Caco-2 (cell line): ENCODE measurements around the gene STAP1. TPM values are rescaled to one million over a fixed set of nuclear protein-coding genes. Genes with fewer than 3 reads are reported as not detected.

Experiments
- BruUV-seq: library from RNA; stranded (reverse); fragments of 400-500 nt; replicated peaks from 2 replicates; lab custom pipeline; 2021; lab: Mats Ljungman, UMichigan
- CTCF ChIA-PET: fragments of 300-600 bp; sonication (Branson Sonifier 250); formaldehyde crosslinking; loops from one replicate; lab custom pipeline; 2022; ENCODE audit warnings: antibody characterized with exemption; lab: Charles Lee
- POLR2A ChIA-PET: fragments of 300-600 bp; sonication (Branson Sonifier 250); formaldehyde crosslinking; loops from one replicate; lab custom pipeline; 2022; ENCODE audit warnings: antibody characterized with exemption; lab: Charles Lee
- DNase-seq, 2 experiments: peaks; one replicate each; pipeline versions ENCODE4 v3.0.0 to v3.0.0-alpha.2; 2020 to 2022
- H3K27me3 ChIP-seq: replicated peaks from 2 replicates; pipeline ENCODE4 v1.6.0; 2011; ENCODE audit warnings: low read length; ENCODE audit not compliant: control insufficient read depth, insufficient read depth
- H3K36me3 ChIP-seq: 2 replicates; pipeline ENCODE4 v1.5.1; 2011; ENCODE audit warnings: low read length; ENCODE audit not compliant: control insufficient read depth, insufficient read depth
- H3K4me1 ChIP-seq: fragments of 250-450 bp; sonication (Bioruptor Pico); 2 replicates; pipeline ENCODE4 v1.5.1; 2020; ENCODE audit warnings: mild to moderate bottlenecking
- H3K4me3 ChIP-seq: 2 replicates; pipeline ENCODE4 v1.5.1; 2011; ENCODE audit warnings: low read depth, mild to moderate bottlenecking, control low read depth, low read length
- H3K9me3 ChIP-seq: fragments of 250-450 bp; sonication (Bioruptor Pico); 2 replicates; pipeline ENCODE4 v1.5.1; 2020; ENCODE audit warnings: mild to moderate bottlenecking, moderate library complexity
- H3K27ac Mint-ChIP-seq: one replicate; pipeline ENCODE4 v1.8.0; 2022; ENCODE audit warnings: mixed read lengths; ENCODE audit not compliant: unreplicated experiment
- H3K27me3 Mint-ChIP-seq: one replicate; pipeline ENCODE4 v1.8.0; 2022; ENCODE audit warnings: mixed read lengths; ENCODE audit not compliant: insufficient read depth, unreplicated experiment
- H3K36me3 Mint-ChIP-seq: one replicate; pipeline ENCODE4 v1.8.0; 2022; ENCODE audit warnings: mild to moderate bottlenecking, mixed read lengths; ENCODE audit not compliant: insufficient read depth, unreplicated experiment
- H3K4me1 Mint-ChIP-seq: one replicate; pipeline ENCODE4 v1.8.0; 2022; ENCODE audit warnings: low read depth, mixed read lengths; ENCODE audit not compliant: unreplicated experiment
- H3K4me3 Mint-ChIP-seq: one replicate; pipeline ENCODE4 v1.8.0; 2022; ENCODE audit warnings: mild to moderate bottlenecking, moderate library complexity, mixed read lengths; ENCODE audit not compliant: unreplicated experiment
- H3K9me3 Mint-ChIP-seq: one replicate; pipeline ENCODE4 v1.8.0; 2022; ENCODE audit warnings: mixed read lengths; ENCODE audit not compliant: unreplicated experiment
- intact Hi-C: fragments of 100-400 bp; cut with micrococcal nuclease; formaldehyde crosslinking; loops from one replicate; pipeline ENCODE4 v1.10.0; 2022; ENCODE audit not compliant: unreplicated experiment
- total RNA-seq: library from RNA; stranded (reverse); gene quantifications from 2 replicates; pipeline ENCODE4 v1.2.3, GENCODE V29; 2022
- TF ChIP-seq, protein P1 (sequence below), 2 experiments: fragments of 200-600 bp in 1 of 2; IDR thresholded peaks; 1 replicate in 1 of 2; 2 replicates in 1 of 2; pipeline versions ENCODE4 v1.5.1 to v1.8.0; 2011 to 2022; ENCODE audit warnings: antibody characterized with exemption in 1 of 2, control low read depth in 1 of 2, inconsistent platforms in 1 of 2, low read depth in 1 of 2, low read length in 1 of 2, mild to moderate bottlenecking in 1 of 2, moderate library complexity in 1 of 2; ENCODE audit not compliant: insufficient read depth in 1 of 2, severe bottlenecking in 1 of 2, unreplicated experiment in 1 of 2

The STAP1 gene
- total RNA-seq, 1 experiment from 2014 or later = not detected

DNA sequence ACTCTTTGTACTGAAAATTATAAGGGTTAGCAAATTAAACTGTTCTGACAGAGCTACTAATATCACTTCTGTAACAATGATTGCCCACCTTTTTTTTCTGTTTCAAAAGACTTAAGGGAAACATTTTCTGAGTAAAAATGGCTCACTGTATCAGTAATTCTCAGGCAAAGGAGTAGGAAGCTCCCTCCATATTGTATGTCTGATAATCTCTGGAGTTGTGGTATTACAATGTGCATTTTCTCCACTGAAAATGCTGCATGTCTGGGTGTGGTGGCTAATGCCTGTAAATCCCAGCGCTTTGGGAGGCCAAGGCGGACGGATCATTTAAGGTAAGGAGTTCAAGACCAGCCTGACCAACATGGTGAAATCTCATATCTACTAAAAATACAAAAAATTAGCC, 4.4 kb upstream of the STAP1 start:
- H3K4me1 Mint-ChIP-seq = peaks cover 8% of the 10 kb centered on the region
- POLR2A ChIA-PET = no interaction called here
- intact Hi-C loops = no loop called here

DNA sequence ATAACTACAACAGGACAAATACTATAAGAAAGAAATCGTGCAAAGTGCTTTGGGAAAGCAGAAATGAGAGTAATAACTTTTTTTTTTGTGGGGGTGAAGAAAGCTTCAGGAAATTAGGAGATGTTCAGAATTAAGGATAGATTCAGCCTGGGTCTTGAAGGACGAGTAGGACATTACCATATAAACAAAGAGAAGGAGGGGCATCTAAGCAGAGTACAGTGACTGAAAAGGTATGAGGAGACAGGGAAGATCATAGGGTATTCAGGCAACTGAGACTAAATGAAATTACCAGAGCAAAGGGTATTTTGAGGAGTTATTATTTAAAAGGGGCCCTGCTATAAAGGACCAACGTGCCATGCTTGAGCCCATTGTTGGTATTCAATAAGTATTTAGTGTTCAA, 3.1 kb upstream of the STAP1 start:
- Mint-ChIP-seq H3K27me3 (peaks cover 4% of the 10 kb centered on the region), H3K4me1 (peaks cover 8% of the 10 kb centered on the region), H3K36me3 (no peaks in the 10 kb centered on the region), H3K4me3 (no peak overlapping the region), H3K27ac (no peak overlapping the region), H3K9me3 (no peaks in the 10 kb centered on the region)
- DNase-seq = no peak
- no peaks in the 10 kb centered on the region for H3K36me3 ChIP-seq
- H3K4me1 ChIP-seq = no peaks in the 10 kb centered on the region
- intact Hi-C loops = no loop called here
- POLR2A ChIA-PET = no interaction called here
- no peak overlapping the region for H3K4me3 ChIP-seq
- no peaks in the 10 kb centered on the region for H3K9me3 ChIP-seq
- TF ChIP-seq, protein P1, sequence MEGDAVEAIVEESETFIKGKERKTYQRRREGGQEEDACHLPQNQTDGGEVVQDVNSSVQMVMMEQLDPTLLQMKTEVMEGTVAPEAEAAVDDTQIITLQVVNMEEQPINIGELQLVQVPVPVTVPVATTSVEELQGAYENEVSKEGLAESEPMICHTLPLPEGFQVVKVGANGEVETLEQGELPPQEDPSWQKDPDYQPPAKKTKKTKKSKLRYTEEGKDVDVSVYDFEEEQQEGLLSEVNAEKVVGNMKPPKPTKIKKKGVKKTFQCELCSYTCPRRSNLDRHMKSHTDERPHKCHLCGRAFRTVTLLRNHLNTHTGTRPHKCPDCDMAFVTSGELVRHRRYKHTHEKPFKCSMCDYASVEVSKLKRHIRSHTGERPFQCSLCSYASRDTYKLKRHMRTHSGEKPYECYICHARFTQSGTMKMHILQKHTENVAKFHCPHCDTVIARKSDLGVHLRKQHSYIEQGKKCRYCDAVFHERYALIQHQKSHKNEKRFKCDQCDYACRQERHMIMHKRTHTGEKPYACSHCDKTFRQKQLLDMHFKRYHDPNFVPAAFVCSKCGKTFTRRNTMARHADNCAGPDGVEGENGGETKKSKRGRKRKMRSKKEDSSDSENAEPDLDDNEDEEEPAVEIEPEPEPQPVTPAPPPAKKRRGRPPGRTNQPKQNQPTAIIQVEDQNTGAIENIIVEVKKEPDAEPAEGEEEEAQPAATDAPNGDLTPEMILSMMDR (IDR thresholded peaks at IDR 0.05; ENCODE audit: insufficient read depth in 1 of 2, low read depth in 1 of 2, low read length in 1 of 2, severe bottlenecking in 1 of 2, unreplicated experiment in 1 of 2) = no peak
- CTCF ChIA-PET = no interaction called here
- no peaks in the 10 kb centered on the region for H3K27me3 ChIP-seq
- BruUV-seq = no TSS peak

More for the DNA sequence above, 4.4 kb upstream of the STAP1 start:
- no peaks in the 10 kb centered on the region for H3K4me1 ChIP-seq
- Mint-ChIP-seq H3K36me3 (no peaks in the 10 kb centered on the region), H3K27ac (no peak overlapping the region), H3K9me3 (no peaks in the 10 kb centered on the region), H3K27me3 (peaks cover 4% of the 10 kb centered on the region), H3K4me3 (no peak overlapping the region)
- no peak for DNase-seq
- BruUV-seq = no TSS peak
- CTCF ChIA-PET = no interaction called here
- H3K27me3 ChIP-seq = no peaks in the 10 kb centered on the region
- H3K36me3 ChIP-seq = no peaks in the 10 kb centered on the region
- no peak overlapping the region for H3K4me3 ChIP-seq
- no peaks in the 10 kb centered on the region for H3K9me3 ChIP-seq
- TF ChIP-seq, protein P1 (IDR thresholded peaks at IDR 0.05; ENCODE audit: insufficient read depth in 1 of 2, low read depth in 1 of 2, low read length in 1 of 2, severe bottlenecking in 1 of 2, unreplicated experiment in 1 of 2) = no peak

DNA sequence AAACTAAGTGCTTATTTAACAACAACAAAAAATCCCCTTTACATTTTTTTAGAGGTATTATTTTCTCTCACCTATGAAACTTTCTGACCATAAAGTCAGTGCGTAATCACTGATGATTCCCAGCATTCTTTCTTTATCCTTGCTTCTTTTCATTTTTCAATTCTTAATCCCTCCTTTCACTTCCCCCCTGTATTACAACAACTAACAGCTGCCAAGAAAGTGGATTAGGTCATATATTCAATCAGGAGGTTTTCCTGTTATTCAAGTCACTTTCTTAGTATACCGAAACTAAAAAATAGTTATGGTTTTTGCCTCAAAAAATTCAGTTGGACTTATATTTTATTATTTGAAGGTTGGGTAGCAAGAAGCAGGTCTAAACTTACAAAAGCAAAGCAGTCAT, 2.1 kb upstream of the STAP1 start:
- no peaks in the 10 kb centered on the region for H3K9me3 ChIP-seq
- Mint-ChIP-seq H3K27me3 (peaks cover 4% of the 10 kb centered on the region), H3K27ac (no peak overlapping the region), H3K9me3 (no peaks in the 10 kb centered on the region), H3K4me3 (no peak overlapping the region), H3K36me3 (no peaks in the 10 kb centered on the region), H3K4me1 (peaks cover 8% of the 10 kb centered on the region)
- H3K4me1 ChIP-seq = no peaks in the 10 kb centered on the region
- H3K27me3 ChIP-seq = no peaks in the 10 kb centered on the region
- no TSS peak for BruUV-seq
- no peak for DNase-seq
- H3K4me3 ChIP-seq = no peak overlapping the region
- POLR2A ChIA-PET = no interaction called here
- TF ChIP-seq, protein P1 (IDR thresholded peaks at IDR 0.05; ENCODE audit: insufficient read depth in 1 of 2, low read depth in 1 of 2, low read length in 1 of 2, severe bottlenecking in 1 of 2, unreplicated experiment in 1 of 2) = no peak
- H3K36me3 ChIP-seq = no peaks in the 10 kb centered on the region
- CTCF ChIA-PET = no interaction called here
- intact Hi-C loops = no loop called here
